ENCODE measurements around the gene DFFA. TPM values are rescaled to one million over a fixed set of nuclear protein-coding genes. Genes with fewer than 3 reads are reported as not detected.
A peak's percentile ranks its signal among the peaks of the same experiment; 100 is the strongest.

Gene DFFA
- polyA plus RNA-seq (2012; ENCODE audit: insufficient read length, low read depth): 93.8 TPM

DNA sequence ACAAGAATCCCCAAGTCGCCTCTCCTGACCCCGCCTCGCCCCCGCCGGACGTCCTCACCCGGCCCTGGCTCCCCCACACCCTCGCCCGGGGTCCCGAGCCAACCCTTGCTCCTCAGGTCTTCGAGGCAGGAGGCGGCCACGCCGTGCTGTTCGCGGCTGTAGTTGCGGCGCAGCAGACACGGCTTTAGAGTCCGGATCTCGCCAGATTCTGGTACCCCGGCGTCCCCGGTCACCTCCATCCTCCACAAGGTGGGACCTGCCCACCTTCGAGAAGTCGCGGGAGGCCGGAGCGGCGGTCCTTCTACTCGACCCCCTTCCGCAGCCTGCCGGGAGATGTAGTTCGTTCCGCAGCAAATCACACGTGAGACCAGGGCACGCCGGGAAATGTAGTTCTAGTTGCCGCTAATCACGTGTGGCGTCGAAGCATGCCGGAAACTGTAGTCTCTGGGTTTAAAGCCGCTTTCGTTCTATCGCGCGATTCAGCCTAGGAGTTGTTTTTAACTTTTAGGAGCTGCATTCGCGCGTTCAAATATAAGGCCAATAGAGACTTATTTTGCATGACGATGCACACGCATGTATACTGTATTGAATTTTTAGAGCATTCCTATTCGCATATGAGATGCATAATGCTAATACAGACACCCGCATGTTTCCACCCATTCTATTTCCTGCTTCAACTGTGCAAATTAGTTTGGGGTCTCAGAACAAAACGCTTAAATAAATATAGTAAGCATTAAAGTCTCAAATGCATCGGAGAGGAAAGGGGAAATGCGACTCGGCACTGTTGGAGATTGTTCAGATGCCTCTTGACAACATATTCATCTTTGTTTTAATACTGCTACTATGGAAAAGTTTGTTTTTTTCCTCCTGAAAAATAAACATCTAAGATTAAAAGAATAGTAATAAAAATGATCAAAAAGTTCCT lies at the start of gene DFFA:
Gene DFFA, minus strand, starts transcription at position 310 of the 925 bp plus-strand sequence. Its CDS starts 71 bp downstream, at position 239.
- TF ChIP-seq TAF1 (IDR thresholded peaks at IDR 0.05; ENCODE audit: borderline replicate concordance, insufficient read depth, low read length) (peak; percentile 52; the same call in 1 of the 2 replicates), SIN3A (IDR thresholded peaks at IDR 0.05; ENCODE audit: borderline replicate concordance, insufficient read depth, low read length) (peak; percentile 85; the same call in 1 of the 2 replicates), POLR2AphosphoS5 (IDR thresholded peaks at IDR 0.05; ENCODE audit: low read depth, low read length) (peak; percentile 85), FOXP2 (optimal IDR thresholded peaks at IDR 0.05; ENCODE audit: borderline replicate concordance, extremely low read depth, extremely low read length, insufficient read depth) (peak; percentile 43)
- TF ChIP-seq, protein P1, sequence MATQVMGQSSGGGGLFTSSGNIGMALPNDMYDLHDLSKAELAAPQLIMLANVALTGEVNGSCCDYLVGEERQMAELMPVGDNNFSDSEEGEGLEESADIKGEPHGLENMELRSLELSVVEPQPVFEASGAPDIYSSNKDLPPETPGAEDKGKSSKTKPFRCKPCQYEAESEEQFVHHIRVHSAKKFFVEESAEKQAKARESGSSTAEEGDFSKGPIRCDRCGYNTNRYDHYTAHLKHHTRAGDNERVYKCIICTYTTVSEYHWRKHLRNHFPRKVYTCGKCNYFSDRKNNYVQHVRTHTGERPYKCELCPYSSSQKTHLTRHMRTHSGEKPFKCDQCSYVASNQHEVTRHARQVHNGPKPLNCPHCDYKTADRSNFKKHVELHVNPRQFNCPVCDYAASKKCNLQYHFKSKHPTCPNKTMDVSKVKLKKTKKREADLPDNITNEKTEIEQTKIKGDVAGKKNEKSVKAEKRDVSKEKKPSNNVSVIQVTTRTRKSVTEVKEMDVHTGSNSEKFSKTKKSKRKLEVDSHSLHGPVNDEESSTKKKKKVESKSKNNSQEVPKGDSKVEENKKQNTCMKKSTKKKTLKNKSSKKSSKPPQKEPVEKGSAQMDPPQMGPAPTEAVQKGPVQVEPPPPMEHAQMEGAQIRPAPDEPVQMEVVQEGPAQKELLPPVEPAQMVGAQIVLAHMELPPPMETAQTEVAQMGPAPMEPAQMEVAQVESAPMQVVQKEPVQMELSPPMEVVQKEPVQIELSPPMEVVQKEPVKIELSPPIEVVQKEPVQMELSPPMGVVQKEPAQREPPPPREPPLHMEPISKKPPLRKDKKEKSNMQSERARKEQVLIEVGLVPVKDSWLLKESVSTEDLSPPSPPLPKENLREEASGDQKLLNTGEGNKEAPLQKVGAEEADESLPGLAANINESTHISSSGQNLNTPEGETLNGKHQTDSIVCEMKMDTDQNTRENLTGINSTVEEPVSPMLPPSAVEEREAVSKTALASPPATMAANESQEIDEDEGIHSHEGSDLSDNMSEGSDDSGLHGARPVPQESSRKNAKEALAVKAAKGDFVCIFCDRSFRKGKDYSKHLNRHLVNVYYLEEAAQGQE (IDR thresholded peaks at IDR 0.05; ENCODE audit: insufficient read depth in 1 of 2, low read depth in 2 of 2, low read length in 2 of 2): no peak

DNA sequence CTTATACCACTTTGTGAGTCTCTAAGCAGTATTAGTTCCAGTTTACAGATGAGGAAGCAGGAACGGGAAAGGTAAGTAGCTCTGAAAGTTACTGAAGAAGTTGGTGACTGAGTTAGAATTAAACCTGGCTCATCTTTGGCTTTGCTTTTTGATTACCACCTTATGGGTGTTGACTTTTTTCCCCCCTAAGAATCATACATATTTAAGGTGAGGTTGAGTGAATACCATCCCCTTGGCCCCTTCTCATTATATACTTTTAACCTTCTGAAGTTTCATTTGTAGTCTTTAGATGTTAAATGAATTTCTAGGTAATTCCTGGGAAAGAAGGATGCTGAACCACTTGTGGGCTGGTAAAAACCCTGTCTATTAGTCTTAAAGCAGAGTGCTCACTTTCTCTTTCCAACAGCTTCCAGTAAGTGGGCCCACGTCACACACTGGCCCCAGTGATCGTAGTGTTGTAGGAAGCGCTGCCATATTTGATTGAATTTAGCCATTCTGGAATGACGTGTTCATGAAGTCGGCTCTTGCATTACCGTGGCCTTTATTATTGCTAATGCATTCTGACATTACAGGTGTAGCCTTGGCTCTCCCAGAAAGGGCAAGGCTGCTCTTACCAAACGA lies 49.3 kb upstream of the DFFA start:
- no peak for TF ChIP-seq POLR2AphosphoS5 (IDR thresholded peaks at IDR 0.05; ENCODE audit: low read depth, low read length)
- TF ChIP-seq, protein P1 (IDR thresholded peaks at IDR 0.05; ENCODE audit: insufficient read depth in 1 of 2, low read depth in 2 of 2, low read length in 2 of 2): no peak
- TF ChIP-seq TAF1 (IDR thresholded peaks at IDR 0.05; ENCODE audit: borderline replicate concordance, insufficient read depth, low read length): no peak
- no peak for TF ChIP-seq SIN3A (IDR thresholded peaks at IDR 0.05; ENCODE audit: borderline replicate concordance, insufficient read depth, low read length)
- no peak for TF ChIP-seq FOXP2 (optimal IDR thresholded peaks at IDR 0.05; ENCODE audit: borderline replicate concordance, extremely low read depth, extremely low read length, insufficient read depth)

DNA sequence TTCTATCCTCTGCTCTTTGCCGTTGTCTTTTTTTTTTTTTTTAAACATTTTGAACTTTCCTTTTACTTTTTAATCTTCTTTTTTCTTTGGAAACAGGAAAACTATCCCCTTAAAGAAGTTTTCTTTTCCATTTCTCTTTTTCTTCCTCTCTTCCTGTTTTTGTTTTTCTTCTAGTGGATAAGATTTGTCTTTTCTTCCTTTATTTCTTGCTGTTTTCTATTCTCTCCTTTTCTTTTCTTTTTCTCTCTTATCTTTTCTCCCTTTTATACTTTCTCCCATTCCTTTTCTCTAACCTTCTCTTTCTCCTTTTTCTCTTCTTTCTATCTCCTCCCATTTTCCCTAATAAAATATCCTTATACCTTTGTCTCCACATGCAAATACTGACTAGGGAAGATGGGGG lies 48.6 kb upstream of the DFFA start:
- no peak for TF ChIP-seq TAF1 (IDR thresholded peaks at IDR 0.05; ENCODE audit: borderline replicate concordance, insufficient read depth, low read length)
- TF ChIP-seq POLR2AphosphoS5 (IDR thresholded peaks at IDR 0.05; ENCODE audit: low read depth, low read length): no peak

DNA sequence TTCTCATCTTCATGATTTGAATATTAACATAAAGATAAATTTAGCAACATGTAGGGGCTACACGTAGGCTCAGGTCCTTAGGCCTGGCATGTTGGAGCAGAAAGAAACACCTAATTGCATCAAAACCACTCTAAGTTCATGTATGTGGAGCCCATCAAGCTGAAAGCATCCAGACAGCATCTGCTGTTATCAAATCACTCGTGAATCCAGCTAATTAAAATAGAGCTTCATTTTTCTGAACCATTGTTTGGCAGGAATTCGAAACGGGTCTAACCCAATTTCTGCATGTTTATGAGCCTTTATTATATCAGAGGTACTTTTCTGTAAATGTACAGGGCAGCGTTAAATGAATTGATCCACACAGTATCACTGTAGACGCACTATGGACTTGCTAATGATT lies 48.2 kb upstream of the DFFA start:
- TF ChIP-seq SIN3A (IDR thresholded peaks at IDR 0.05; ENCODE audit: borderline replicate concordance, insufficient read depth, low read length) (no peak), TAF1 (IDR thresholded peaks at IDR 0.05; ENCODE audit: borderline replicate concordance, insufficient read depth, low read length) (no peak), POLR2AphosphoS5 (IDR thresholded peaks at IDR 0.05; ENCODE audit: low read depth, low read length) (no peak), FOXP2 (optimal IDR thresholded peaks at IDR 0.05; ENCODE audit: borderline replicate concordance, extremely low read depth, extremely low read length, insufficient read depth) (no peak)
- TF ChIP-seq, protein P1 (IDR thresholded peaks at IDR 0.05; ENCODE audit: insufficient read depth in 1 of 2, low read depth in 2 of 2, low read length in 2 of 2): no peak

DNA sequence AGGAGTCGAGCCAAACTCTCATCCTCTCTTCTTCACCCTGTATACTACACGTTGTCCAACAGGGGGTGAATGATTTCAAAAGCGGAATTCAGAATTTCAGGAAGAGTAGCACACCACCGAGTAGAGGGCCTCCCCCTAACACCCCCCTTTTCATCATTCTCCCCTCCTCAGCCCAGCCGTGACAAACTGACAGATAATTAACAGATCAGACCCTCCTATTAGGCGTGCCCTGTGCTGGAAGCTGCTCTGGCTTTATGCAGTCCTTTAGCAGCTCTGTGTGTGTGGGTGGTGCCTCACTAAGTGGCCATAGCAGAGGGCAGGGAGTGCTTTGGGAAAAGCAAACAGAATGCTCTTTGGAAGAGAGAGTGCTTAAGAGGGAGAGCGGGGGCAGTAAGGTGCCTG lies 46.7 kb upstream of the DFFA start:
- TF ChIP-seq, protein P1 (IDR thresholded peaks at IDR 0.05; ENCODE audit: insufficient read depth in 1 of 2, low read depth in 2 of 2, low read length in 2 of 2): no peak
- TF ChIP-seq POLR2AphosphoS5 (IDR thresholded peaks at IDR 0.05; ENCODE audit: low read depth, low read length) (no peak), TAF1 (IDR thresholded peaks at IDR 0.05; ENCODE audit: borderline replicate concordance, insufficient read depth, low read length) (no peak), SIN3A (IDR thresholded peaks at IDR 0.05; ENCODE audit: borderline replicate concordance, insufficient read depth, low read length) (no peak), FOXP2 (optimal IDR thresholded peaks at IDR 0.05; ENCODE audit: borderline replicate concordance, extremely low read depth, extremely low read length, insufficient read depth) (no peak)

All from PFSK-1 (cell line).